GM10266 (cell line): ENCODE results near the gene LRRC28.

Experiments used
- DNase-seq: peaks from one replicate; pipeline ENCODE4 v3.0.0; 2012; ENCODE audit errors: extremely low spot score
- CTCF ChIP-seq: IDR thresholded peaks from 2 replicates; pipeline ENCODE4 v1.5.1; 2012; ENCODE audit warnings: mild to moderate bottlenecking, low read depth; ENCODE audit not compliant: control insufficient read depth, insufficient read depth; ENCODE audit errors: missing control alignments

The LRRC28 gene

GRCh38 chr15:99328106-99329072 is 77.1 kb downstream of the LRRC28 start:
- TF ChIP-seq CTCF, result no peak
- no peak for DNase-seq

GRCh38 chr15:99331381-99331780 is 80.1 kb downstream of the LRRC28 start:
- no peak for DNase-seq
- TF ChIP-seq CTCF, result no peak

GRCh38 chr15:99333413-99333812 is 82.1 kb downstream of the LRRC28 start:
- no peak for TF ChIP-seq CTCF
- no peak for DNase-seq

GRCh38 chr15:99333981-99334380 is 82.7 kb downstream of the LRRC28 start:
- TF ChIP-seq CTCF, result no peak

GRCh38 chr15:99335508-99335907 is 84.2 kb downstream of the LRRC28 start:
- no peak for TF ChIP-seq CTCF
- DNase-seq, result no peak

More at GRCh38 chr15:99333981-99334380, 82.7 kb downstream of the LRRC28 start:
- no peak for DNase-seq

- DNase-seq, result no peak
- no peak for TF ChIP-seq CTCF
Measured at GRCh38 chr15:99336794-99337193, 85.5 kb downstream of the LRRC28 start.

GRCh38 chr15:99340347-99340746 is 89.1 kb downstream of the LRRC28 start:
- TF ChIP-seq CTCF, result no peak
- DNase-seq, result no peak
